ENCODE results near the gene MCRIP2. TPM values are rescaled to one million over a fixed set of nuclear protein-coding genes. Genes with fewer than 3 reads are reported as not detected.

MCRIP2 gene
- total RNA-seq, 2 donors from 2014 or later = 15.7 to 17.1 TPM

DNA sequence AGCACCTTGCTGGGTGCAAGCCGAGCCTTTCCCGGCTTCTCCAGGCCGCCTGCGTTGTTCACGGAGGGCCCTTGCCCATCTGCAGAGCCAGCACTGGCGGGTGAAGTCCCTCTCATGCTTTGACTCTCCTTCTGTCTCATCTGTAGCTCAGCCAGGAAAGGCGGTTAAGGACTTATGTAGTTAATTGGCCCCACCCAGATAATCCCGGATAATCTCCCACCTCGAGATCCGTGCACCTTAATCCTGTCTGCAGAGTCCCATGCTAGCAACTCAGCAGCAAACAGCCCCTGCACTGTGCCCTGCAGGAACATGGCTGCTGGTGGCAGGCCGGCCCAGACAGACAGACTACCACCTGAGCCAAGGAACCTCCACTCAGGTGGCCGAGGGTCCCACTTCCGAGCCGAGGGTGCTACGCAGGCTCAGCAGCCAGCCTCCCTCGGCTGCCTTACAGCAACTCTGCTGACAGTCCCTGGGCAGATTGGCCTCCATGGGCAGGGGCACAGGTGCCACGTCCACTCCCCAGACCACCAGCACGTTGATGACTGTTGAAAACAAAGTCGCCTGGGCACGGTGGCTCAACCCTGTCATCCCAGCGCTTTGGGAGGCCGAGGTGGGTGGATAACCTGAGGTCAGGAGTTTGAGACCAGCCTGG is 34.8 kb upstream of the MCRIP2 start:
- peaks cover 2% of the 10 kb centered on the region for H3K36me3 Mint-ChIP-seq (ENCODE audit: low read depth)
- no peak for DNase-seq
- no peak overlapping the region for H3K27ac Mint-ChIP-seq
- no peaks in the 10 kb centered on the region for H3K27me3 Mint-ChIP-seq
- no peak for ATAC-seq
- no peaks in the 10 kb centered on the region for H3K9me3 ChIP-seq (ENCODE audit: control insufficient read depth, low read length, poor library complexity, severe bottlenecking)
- H3K4me3 Mint-ChIP-seq = no peak overlapping the region
- peaks cover 12% of the 10 kb centered on the region for H3K4me1 Mint-ChIP-seq

DNA sequence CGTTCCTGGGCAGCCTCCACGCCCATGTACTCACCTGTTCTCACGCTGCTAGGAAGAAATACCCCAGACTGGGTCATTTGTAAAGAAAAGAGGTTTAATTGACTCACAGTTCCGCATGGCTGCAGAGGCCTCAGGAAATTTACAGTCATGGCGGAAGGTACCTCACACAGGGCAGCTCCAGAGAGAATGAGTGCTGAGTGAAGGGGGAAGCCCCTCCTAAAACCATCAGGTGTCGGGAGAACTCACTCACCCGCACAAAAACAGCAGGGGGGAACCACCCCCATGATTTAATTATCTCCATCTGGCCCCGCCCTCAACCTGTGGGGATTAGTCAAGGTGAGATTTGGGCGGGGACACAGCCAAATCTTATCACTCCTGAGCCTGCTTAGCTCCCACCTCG is 33.6 kb upstream of the MCRIP2 start:
- Mint-ChIP-seq H3K36me3 (ENCODE audit: low read depth) (peaks cover 2% of the 10 kb centered on the region), H3K27ac (no peak overlapping the region), H3K4me3 (no peak overlapping the region), H3K27me3 (no peaks in the 10 kb centered on the region), H3K4me1 (peaks cover 12% of the 10 kb centered on the region)
- ATAC-seq (no peak), DNase-seq (no peak)
- no peaks in the 10 kb centered on the region for H3K9me3 ChIP-seq (ENCODE audit: control insufficient read depth, low read length, poor library complexity, severe bottlenecking)

DNA sequence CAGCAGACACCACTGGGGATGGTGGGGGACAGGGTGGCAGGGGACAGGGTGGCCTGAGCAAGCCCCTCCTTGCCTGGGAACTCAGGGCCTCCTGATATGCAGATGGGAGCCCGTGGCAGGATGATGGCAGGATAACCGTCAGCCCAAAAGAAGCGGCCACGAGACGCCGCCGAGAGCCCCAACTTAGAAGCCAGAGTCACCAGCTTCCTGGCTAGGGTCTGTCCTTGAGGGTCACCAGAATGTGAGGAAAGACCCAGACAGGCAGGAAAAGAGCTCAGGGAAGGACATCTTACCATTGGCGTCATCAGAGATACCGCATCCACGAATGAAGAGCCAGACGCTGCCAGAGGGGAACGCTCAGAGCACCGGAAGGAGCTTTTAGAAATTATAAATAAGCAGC is 32.3 kb upstream of the MCRIP2 start:
- Mint-ChIP-seq H3K27ac (peak overlapping the region; percentile 66), H3K4me1 (peaks cover 9% of the 10 kb centered on the region), H3K4me3 (no peak overlapping the region), H3K27me3 (no peaks in the 10 kb centered on the region), H3K36me3 (ENCODE audit: low read depth) (no peaks in the 10 kb centered on the region)
- DNase-seq = no peak
- H3K9me3 ChIP-seq (ENCODE audit: control insufficient read depth, low read length, poor library complexity, severe bottlenecking) = no peaks in the 10 kb centered on the region
- ATAC-seq = no peak

DNA sequence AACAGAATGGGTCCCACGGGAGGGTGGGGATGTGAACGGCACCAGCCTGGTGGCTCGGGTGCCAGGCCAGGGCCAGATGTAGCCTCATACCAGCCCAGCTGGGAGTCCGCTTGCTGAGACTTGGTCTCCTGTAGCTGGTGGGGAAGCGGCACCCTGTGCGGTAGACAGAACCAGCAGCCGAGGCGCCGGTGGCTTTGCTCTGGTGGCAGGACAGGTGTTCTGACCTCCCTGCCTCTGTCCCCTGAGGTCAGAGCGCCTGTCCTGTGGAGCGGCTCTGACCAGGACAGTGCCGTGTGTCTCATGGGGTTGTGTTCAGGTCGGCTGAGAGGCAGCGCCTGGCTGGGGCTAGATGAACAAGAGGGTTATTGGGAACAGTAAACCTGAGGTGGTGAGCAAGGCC is 31.6 kb upstream of the MCRIP2 start:
- H3K9me3 ChIP-seq (ENCODE audit: control insufficient read depth, low read length, poor library complexity, severe bottlenecking) = no peaks in the 10 kb centered on the region
- DNase-seq = no peak
- Mint-ChIP-seq H3K4me3 (no peak overlapping the region), H3K4me1 (peaks cover 13% of the 10 kb centered on the region), H3K27ac (no peak overlapping the region), H3K27me3 (no peaks in the 10 kb centered on the region), H3K36me3 (ENCODE audit: low read depth) (peaks cover 5% of the 10 kb centered on the region)
- no peak for ATAC-seq

DNA sequence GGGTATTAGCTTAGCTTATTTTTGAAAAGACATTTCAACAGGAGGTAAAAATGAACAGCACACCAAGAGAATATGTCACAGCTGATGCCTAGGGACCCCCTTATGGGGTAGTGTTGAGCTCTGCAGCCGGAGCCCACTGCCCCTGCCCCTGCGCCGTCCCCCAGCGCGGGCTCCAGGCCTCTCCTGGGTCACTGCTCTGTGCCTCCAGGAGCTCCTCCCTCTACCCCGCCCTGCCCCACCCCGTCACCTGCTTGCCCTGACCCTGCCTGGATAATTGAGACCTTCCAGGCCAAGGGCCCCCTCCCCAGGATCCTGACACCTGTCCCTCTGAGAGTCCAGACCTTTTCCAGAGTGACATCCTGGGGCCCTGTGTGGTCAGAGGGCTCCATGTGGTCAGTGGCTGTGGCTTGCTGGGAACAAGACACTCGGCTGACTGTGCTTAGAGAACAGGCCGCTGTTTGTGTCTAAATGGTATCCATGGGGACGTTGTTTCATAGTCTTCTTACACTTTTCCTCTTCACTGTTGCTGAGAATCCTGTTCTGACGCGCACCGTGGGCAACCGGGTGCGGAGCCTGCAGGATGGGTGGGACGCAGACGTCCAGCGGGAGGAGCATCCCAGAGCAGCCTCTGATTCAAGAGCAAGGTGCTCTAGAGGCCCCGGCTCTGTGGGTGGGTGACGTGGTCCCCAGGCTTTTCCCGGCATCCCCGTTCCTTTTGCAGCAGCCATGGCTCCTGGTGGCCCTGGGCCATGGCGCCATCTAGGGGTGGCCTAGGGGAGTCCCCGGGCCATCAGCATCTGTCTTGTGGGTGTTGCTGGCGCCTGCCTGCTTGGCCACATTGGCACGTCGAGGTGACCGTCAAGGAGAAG is 30.9 kb upstream of the MCRIP2 start:
- Mint-ChIP-seq H3K36me3 (ENCODE audit: low read depth) (peaks cover 5% of the 10 kb centered on the region), H3K27ac (peak overlapping the region; percentile 67), H3K4me3 (no peak overlapping the region), H3K27me3 (no peaks in the 10 kb centered on the region), H3K4me1 (peaks cover 13% of the 10 kb centered on the region)
- ATAC-seq (peak; percentile 82), DNase-seq (peak; percentile 39 to 52 (median 45))
- no peaks in the 10 kb centered on the region for H3K9me3 ChIP-seq (ENCODE audit: control insufficient read depth, low read length, poor library complexity, severe bottlenecking)

DNA sequence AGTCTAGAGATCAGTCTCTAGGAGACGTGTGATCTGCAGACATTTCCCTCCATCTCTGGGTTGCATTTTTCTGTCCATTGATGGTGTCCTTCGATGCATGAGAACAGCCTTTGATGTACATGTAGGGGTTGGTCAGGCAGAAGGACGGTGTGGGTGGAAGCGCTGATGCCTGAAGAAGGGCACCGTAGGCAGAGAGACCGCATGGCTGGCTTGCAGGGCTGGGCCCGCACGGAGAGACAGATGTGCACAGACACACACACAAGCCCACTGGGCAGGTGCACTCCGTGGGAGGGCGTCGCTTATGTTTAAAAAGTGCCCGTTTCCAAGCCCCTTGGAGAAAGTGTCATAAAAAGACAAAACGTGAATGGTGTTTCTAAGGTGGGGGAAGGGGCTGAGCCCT is 26.5 kb upstream of the MCRIP2 start:
- Mint-ChIP-seq H3K27me3 (no peaks in the 10 kb centered on the region), H3K36me3 (ENCODE audit: low read depth) (peaks cover 5% of the 10 kb centered on the region), H3K27ac (no peak overlapping the region), H3K4me1 (peaks cover 10% of the 10 kb centered on the region), H3K4me3 (no peak overlapping the region)
- DNase-seq (no peak), ATAC-seq (no peak)
- no peaks in the 10 kb centered on the region for H3K9me3 ChIP-seq (ENCODE audit: control insufficient read depth, low read length, poor library complexity, severe bottlenecking)

DNA sequence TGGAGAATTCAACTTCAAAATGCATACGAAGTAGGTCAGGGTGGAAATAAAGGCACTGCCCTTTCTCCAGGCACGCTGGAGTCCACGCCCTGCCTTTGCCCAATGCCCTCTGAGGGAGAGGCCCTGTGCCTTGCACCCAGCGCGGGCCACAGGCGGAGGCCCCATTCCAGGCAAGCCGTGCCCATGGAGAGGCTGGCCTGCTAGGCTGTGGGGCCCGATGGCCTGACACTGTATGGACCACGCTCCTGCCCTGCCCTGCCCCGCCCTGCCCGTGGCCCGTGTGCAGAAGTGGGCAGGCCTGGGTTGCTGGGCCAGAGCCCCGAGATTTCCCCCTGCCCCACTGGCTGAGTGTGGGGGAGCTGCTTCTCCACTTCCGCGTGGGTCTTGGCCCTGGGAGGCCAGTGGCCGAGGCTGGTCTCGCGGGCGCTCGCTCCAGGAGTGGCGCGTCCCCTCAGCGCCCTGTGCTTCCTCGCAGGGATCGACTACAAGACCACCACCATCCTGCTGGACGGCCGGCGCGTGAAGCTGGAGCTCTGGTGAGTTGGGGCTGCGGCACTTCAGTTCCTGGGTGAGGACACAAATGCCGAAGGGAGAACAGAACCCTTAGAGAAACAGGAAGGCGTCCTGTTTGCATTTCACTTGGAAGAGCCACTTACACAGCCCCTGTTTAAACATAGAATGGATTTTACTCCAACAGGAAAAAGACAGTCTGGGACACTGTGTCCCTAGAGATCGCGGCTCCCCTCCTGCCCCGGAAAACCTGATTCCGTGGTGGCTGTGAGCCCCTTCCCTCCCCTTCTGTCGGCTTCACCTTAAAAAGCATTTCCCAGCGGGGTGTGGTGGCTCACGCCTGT is 24.7 kb upstream of the MCRIP2 start:
- no peak for ATAC-seq
- H3K9me3 ChIP-seq (ENCODE audit: control insufficient read depth, low read length, poor library complexity, severe bottlenecking) = no peaks in the 10 kb centered on the region
- no peaks in the 10 kb centered on the region for H3K27me3 Mint-ChIP-seq
- H3K36me3 Mint-ChIP-seq (ENCODE audit: low read depth) = peaks cover 5% of the 10 kb centered on the region
- no peak overlapping the region for H3K27ac Mint-ChIP-seq
- H3K4me3 Mint-ChIP-seq = no peak overlapping the region
- DNase-seq = no peak
- H3K4me1 Mint-ChIP-seq = peaks cover 6% of the 10 kb centered on the region

DNA sequence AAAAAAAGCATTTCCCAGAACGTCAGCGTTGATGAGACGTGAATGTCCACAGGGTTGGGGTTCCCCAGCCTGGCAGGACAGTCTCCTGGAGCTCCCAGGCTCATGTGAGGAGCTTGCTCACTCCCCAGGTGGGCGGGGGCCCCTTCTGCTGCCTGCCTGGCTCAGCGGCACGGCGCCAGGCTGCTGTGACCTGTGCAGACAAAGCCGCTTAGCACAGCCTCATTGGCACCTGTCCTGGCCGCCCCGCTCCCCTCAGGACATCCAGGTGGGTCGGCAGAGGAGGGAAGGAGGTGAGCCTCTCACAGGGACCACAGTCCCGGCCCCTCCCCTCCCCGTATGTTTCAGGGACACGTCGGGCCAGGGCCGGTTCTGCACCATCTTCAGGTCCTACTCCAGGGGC is 23.8 kb upstream of the MCRIP2 start:
- Mint-ChIP-seq H3K4me3 (no peak overlapping the region), H3K27me3 (no peaks in the 10 kb centered on the region), H3K4me1 (peaks cover 6% of the 10 kb centered on the region), H3K36me3 (ENCODE audit: low read depth) (peaks cover 5% of the 10 kb centered on the region), H3K27ac (no peak overlapping the region)
- DNase-seq = no peak
- no peak for ATAC-seq
- H3K9me3 ChIP-seq (ENCODE audit: control insufficient read depth, low read length, poor library complexity, severe bottlenecking) = no peaks in the 10 kb centered on the region

DNA sequence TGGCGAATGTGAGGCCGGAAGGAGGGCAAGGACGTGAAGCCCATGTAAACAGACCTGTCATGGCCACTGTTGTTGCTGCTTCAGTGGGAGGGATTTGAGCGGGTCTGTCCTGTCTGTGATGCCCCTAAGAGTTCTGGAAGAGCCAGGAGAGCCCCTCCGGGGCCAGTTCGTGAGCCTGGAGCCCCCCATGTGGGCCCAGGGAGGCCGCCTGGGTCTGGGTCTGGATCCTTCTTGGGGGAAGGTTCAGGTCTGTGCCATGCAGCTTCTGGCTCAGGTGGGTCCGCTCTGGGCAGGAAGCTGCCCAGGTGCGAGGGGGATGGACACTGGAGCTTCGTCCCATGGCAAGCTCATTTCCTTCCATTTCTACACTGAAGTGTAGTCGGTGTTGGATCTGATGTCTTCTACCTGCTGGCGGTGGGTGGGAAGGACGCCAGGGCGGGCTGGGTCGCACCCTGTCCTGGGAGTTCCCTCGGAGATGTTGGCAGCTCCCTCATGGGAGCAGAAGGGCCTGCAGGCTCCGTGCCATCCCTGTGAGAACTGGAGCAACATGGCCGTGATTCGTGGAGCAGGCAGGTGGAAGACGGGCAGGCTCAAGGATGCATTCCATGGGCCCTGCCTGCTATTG is 22.0 kb upstream of the MCRIP2 start:
- H3K27ac Mint-ChIP-seq = no peak overlapping the region
- H3K27me3 Mint-ChIP-seq = no peaks in the 10 kb centered on the region
- H3K36me3 Mint-ChIP-seq (ENCODE audit: low read depth) = peaks cover 3% of the 10 kb centered on the region
- no peak for ATAC-seq
- no peak for DNase-seq
- H3K9me3 ChIP-seq (ENCODE audit: control insufficient read depth, low read length, poor library complexity, severe bottlenecking) = no peaks in the 10 kb centered on the region
- H3K4me1 Mint-ChIP-seq = peaks cover 5% of the 10 kb centered on the region
- H3K4me3 Mint-ChIP-seq = no peak overlapping the region

DNA sequence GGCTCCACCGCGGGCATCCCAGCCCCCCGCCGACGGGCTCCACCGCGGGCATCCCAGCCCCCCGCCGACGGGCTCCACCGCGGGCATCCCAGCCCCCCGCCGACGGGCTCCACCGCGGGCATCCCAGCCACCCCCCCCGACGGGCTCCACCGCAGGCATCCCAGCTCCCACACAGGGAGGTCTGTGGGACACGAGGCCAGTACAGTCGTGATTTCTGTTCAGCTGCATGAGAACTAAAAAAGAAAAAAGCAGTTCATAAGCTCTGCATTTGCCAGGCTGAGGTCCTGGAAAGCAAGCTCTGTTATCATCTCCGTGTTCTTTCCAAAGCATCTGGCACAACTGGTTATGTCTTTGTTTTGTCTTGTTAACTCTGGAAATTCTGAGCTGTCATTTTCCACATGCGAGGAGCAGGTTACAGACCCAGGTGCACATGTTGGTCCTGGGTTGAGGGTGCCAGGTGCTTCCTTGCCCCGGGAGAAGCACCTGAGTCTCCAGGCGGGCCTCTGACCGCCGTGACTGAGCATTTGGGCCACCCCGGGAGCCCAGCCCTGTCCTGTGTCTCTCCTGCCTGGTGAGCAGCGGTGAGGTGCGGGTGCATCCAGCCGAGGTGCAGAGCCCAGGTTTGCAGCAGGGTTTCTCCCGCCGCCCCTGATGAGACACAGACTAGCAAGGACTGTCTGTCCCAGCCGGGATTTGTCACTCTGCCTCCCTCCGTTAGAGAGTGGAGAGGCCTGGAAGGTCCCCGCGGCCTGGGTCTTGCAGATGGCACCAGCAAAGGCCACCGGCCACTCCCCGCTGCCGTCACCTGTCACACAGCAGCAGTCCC is 20.7 kb upstream of the MCRIP2 start:
- DNase-seq (no peak), ATAC-seq (no peak)
- Mint-ChIP-seq H3K4me3 (no peak overlapping the region), H3K27ac (no peak overlapping the region), H3K4me1 (peaks cover 2% of the 10 kb centered on the region), H3K36me3 (ENCODE audit: low read depth) (no peaks in the 10 kb centered on the region), H3K27me3 (no peaks in the 10 kb centered on the region)
- H3K9me3 ChIP-seq (ENCODE audit: control insufficient read depth, low read length, poor library complexity, severe bottlenecking) = no peaks in the 10 kb centered on the region

DNA sequence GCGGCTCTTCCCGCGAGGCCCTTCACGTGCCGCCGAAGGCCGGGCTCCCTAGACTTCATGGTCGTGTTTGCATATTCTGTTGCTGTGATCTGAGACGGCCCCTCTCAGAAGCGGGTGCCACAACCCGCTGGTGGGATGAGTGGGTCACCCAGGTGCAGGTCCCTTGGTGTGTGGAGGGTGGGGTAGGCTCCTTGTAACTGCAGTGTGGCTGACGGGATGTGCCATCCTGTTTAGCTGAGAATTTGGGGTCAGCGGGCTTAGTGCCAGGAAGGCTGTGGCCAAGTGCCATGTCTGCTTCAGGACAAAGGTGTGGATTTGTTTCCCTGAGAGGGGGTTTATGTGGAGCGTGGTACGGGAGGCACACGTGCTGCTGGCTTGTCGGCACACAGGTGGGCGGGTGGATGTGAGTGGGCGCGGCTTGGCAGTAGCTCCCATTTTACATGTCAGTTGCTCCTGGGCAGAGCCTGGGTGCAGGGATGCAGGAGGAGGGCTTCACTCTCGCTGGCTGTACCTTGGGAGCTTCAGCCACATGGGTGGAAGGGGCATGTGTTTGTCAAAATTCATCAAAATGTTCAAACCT is 20.0 kb upstream of the MCRIP2 start:
- peaks cover 4% of the 10 kb centered on the region for H3K4me1 Mint-ChIP-seq
- H3K36me3 Mint-ChIP-seq (ENCODE audit: low read depth) = no peaks in the 10 kb centered on the region
- H3K9me3 ChIP-seq (ENCODE audit: control insufficient read depth, low read length, poor library complexity, severe bottlenecking) = no peaks in the 10 kb centered on the region
- no peak overlapping the region for H3K27ac Mint-ChIP-seq
- DNase-seq (no peak), ATAC-seq (no peak)
- H3K4me3 Mint-ChIP-seq = no peak overlapping the region
- H3K27me3 Mint-ChIP-seq = no peaks in the 10 kb centered on the region

DNA sequence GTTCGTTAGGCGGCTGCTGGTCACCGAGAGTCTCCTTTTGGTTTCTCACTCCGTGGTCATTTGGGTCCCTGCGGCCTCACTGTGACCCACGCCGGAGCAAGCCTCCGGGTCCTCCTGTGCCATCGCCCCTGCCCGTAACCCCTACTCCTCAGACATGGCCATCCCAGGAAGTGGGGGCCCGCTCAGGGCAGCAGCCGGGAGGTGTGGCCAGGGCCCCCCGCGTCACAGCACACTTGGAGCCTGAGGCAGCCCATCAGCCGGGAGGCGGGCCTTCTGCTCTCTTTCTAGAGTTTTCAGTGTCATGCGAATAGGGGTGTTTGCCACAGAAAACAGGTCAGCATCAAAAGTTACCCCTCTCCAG is 18.7 kb upstream of the MCRIP2 start:
- Mint-ChIP-seq H3K36me3 (ENCODE audit: low read depth) (no peaks in the 10 kb centered on the region), H3K4me3 (no peak overlapping the region), H3K27me3 (no peaks in the 10 kb centered on the region), H3K4me1 (peaks cover 4% of the 10 kb centered on the region), H3K27ac (no peak overlapping the region)
- ATAC-seq (no peak), DNase-seq (no peak)
- H3K9me3 ChIP-seq (ENCODE audit: control insufficient read depth, low read length, poor library complexity, severe bottlenecking) = no peaks in the 10 kb centered on the region
